ENCODE results near the gene ZNF23.

The ZNF23 gene

GRCh38 chr16:71428883-71429282 lies 33.2 kb downstream of the ZNF23 start:
- TF ChIP-seq ZNF565 (CRISPR knock-in tag; conservative IDR thresholded peaks at IDR 0.05; ENCODE audit: low read depth) (no peak), CREB5 (CRISPR knock-in tag; IDR thresholded peaks at IDR 0.05; ENCODE audit: low read depth) (no peak), CSRNP3 (CRISPR knock-in tag; IDR thresholded peaks at IDR 0.05) (no peak), SNAI2 (CRISPR knock-in tag; IDR thresholded peaks at IDR 0.05) (no peak), ESRRG (CRISPR knock-in tag; IDR thresholded peaks at IDR 0.05) (no peak), ZNF8 (CRISPR knock-in tag; IDR thresholded peaks at IDR 0.05) (no peak), ZFP30 (CRISPR knock-in tag; IDR thresholded peaks at IDR 0.05) (no peak), ARNTL (CRISPR knock-in tag; IDR thresholded peaks at IDR 0.05; ENCODE audit: borderline replicate concordance, low read depth) (no peak), CSDC2 (CRISPR knock-in tag; IDR thresholded peaks at IDR 0.05) (no peak), TCF4 (CRISPR knock-in tag; IDR thresholded peaks at IDR 0.05; ENCODE audit: borderline replicate concordance) (no peak), ZFP3 (CRISPR knock-in tag; IDR thresholded peaks at IDR 0.05) (no peak), ZC3H10 (CRISPR knock-in tag; IDR thresholded peaks at IDR 0.05) (no peak), PATZ1 (CRISPR knock-in tag; IDR thresholded peaks at IDR 0.05; ENCODE audit: borderline replicate concordance) (no peak), PPARA (CRISPR knock-in tag; IDR thresholded peaks at IDR 0.05; ENCODE audit: borderline replicate concordance) (no peak), TSHZ2 (CRISPR knock-in tag; IDR thresholded peaks at IDR 0.05) (no peak)
- no peak for ATAC-seq

GRCh38 chr16:71428385-71428784 lies 33.7 kb downstream of the ZNF23 start:
- ATAC-seq: no peak

More at GRCh38 chr16:71428385-71428784, 33.7 kb downstream of the ZNF23 start:
- TF ChIP-seq ISL1 (CRISPR knock-in tag; IDR thresholded peaks at IDR 0.05) (no peak), GLIS3 (CRISPR knock-in tag; IDR thresholded peaks at IDR 0.05) (no peak), BACH2 (CRISPR knock-in tag; IDR thresholded peaks at IDR 0.05; ENCODE audit: borderline replicate concordance) (no peak), TCF4 (CRISPR knock-in tag; IDR thresholded peaks at IDR 0.05; ENCODE audit: borderline replicate concordance) (no peak), ZC3H10 (CRISPR knock-in tag; IDR thresholded peaks at IDR 0.05) (no peak), ZNF8 (CRISPR knock-in tag; IDR thresholded peaks at IDR 0.05) (no peak), PPARA (CRISPR knock-in tag; IDR thresholded peaks at IDR 0.05; ENCODE audit: borderline replicate concordance) (no peak), TSHZ2 (CRISPR knock-in tag; IDR thresholded peaks at IDR 0.05) (no peak), ZNF565 (CRISPR knock-in tag; conservative IDR thresholded peaks at IDR 0.05; ENCODE audit: low read depth) (no peak), CSRNP3 (CRISPR knock-in tag; IDR thresholded peaks at IDR 0.05) (no peak)

Data from SK-N-SH treated with all-trans-retinoic acid at 6 μM for 48 hours (cell line).